Measurements from ENCODE around the gene CREB5. TPM values are rescaled to one million over a fixed set of nuclear protein-coding genes. Genes with fewer than 3 reads are reported as not detected.
A peak's percentile ranks its signal among the peaks of the same experiment; 100 is the strongest.

Gene CREB5
- total RNA-seq, 1 experiment from 2014 or later: 19.2 TPM

DNA sequence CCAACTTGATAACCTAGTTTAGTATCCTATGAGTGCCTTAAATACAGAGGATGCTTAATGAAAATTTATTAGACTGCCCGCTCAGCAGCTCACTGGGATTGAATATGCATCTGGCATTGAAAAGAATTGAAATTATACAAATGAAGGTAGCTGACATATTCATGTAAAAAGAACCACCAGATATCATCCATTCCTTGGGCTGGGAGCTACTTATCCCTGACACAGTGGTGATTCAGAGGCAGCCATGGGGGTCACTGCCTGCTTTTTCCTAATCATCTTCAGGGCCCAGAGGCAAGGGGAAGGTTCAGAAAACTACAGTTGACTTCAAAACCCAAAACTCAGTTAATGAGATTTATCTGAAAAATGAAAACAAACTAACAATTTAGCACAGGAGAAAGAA lies 424.9 kb downstream of the CREB5 start:
- H3K27ac Mint-ChIP-seq (ENCODE audit: unreplicated experiment): no peak overlapping the region
- CTCF ChIA-PET: interaction anchor here (0.8 kb wide), 1 partner anchor 12 kb away, joined by 3 read pairs; no protein-coding TSS in a partner anchor

DNA sequence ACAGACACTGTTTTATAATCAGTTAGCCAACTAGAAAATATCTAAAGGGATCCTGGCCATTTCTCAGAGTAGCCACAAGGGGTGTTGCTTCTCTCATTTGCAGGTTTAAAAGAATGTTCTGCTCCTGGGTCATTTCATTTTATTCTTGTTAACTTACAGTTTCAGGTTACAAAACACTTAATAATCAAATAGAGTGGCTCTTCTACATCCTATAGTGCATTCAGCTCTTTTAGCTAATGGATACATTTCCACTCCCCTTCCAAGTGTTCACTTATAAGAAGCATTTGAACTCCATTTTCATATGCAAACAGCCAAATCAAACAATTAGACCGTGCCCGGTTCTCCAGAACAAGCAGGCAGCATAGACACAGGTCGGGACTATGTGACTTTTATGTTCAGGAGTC lies 428.3 kb downstream of the CREB5 start:
- CTCF ChIA-PET: no interaction called here
- BruUV-seq (replicated peaks): no TSS peak

More for the DNA sequence above, 424.9 kb downstream of the CREB5 start:
- no peaks in the 10 kb centered on the region for H3K9me3 Mint-ChIP-seq (ENCODE audit: low read depth, unreplicated experiment)
- no TSS peak for BruUV-seq (replicated peaks)
- intact Hi-C loops (cut with micrococcal nuclease; ENCODE audit: unreplicated experiment): no loop called here
- no peaks in the 10 kb centered on the region for H3K36me3 Mint-ChIP-seq (ENCODE audit: insufficient read depth, unreplicated experiment)
- no peak for TF ChIP-seq CTCF (IDR thresholded peaks at IDR 0.05; ENCODE audit: unreplicated experiment)
- no peak for DNase-seq
- H3K4me1 Mint-ChIP-seq (ENCODE audit: low read depth, unreplicated experiment): peaks cover 4% of the 10 kb centered on the region
- H3K27me3 Mint-ChIP-seq (ENCODE audit: unreplicated experiment): peaks cover 5% of the 10 kb centered on the region
- H3K4me3 Mint-ChIP-seq (ENCODE audit: low read depth, unreplicated experiment): no peak overlapping the region

DNA sequence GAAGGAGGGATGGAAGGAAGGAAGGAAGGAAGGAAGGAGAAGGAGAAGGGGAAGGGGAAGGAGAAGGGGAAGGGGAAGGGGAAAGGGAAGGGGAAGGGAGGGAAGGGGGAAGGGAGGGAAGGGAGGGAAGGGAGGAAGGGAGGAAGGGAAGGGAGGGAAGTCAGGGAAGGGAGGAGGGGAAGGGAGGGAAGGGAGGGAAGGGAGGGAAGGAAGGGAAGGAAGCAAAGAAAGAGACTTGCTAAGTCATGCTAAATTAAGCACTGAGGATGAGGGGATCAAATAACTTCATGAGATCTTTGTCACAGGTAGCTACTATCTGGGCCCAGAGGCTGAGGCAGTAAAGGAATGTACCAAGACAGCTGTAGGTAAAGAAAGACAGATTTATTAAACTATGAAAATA lies 429.4 kb downstream of the CREB5 start:
- no peak for DNase-seq
- H3K27ac Mint-ChIP-seq (ENCODE audit: unreplicated experiment): no peak overlapping the region
- peaks cover 22% of the 10 kb centered on the region for H3K27me3 Mint-ChIP-seq (ENCODE audit: unreplicated experiment)
- H3K36me3 Mint-ChIP-seq (ENCODE audit: insufficient read depth, unreplicated experiment): no peaks in the 10 kb centered on the region
- H3K9me3 Mint-ChIP-seq (ENCODE audit: low read depth, unreplicated experiment): no peaks in the 10 kb centered on the region
- peaks cover 5% of the 10 kb centered on the region for H3K4me1 Mint-ChIP-seq (ENCODE audit: low read depth, unreplicated experiment)
- H3K4me3 Mint-ChIP-seq (ENCODE audit: low read depth, unreplicated experiment): no peak overlapping the region
- intact Hi-C loops (cut with micrococcal nuclease; ENCODE audit: unreplicated experiment): no loop called here
- BruUV-seq (replicated peaks): no TSS peak
- TF ChIP-seq CTCF (IDR thresholded peaks at IDR 0.05; ENCODE audit: unreplicated experiment): no peak
- CTCF ChIA-PET: interaction anchor here (0.8 to 1.2 kb wide), 2 partner anchors 105 to 510 kb away, joined by 3 to 4 read pairs; no protein-coding TSS in a partner anchor

More for the DNA sequence above, 428.3 kb downstream of the CREB5 start:
- intact Hi-C loops (cut with micrococcal nuclease; ENCODE audit: unreplicated experiment): no loop called here
- DNase-seq: no peak
- H3K9me3 Mint-ChIP-seq (ENCODE audit: low read depth, unreplicated experiment): no peaks in the 10 kb centered on the region
- H3K4me1 Mint-ChIP-seq (ENCODE audit: low read depth, unreplicated experiment): peaks cover 5% of the 10 kb centered on the region
- H3K27ac Mint-ChIP-seq (ENCODE audit: unreplicated experiment): no peak overlapping the region
- no peak overlapping the region for H3K4me3 Mint-ChIP-seq (ENCODE audit: low read depth, unreplicated experiment)
- TF ChIP-seq CTCF (IDR thresholded peaks at IDR 0.05; ENCODE audit: unreplicated experiment): peak; percentile 24
- H3K27me3 Mint-ChIP-seq (ENCODE audit: unreplicated experiment): peaks cover 22% of the 10 kb centered on the region
- no peaks in the 10 kb centered on the region for H3K36me3 Mint-ChIP-seq (ENCODE audit: insufficient read depth, unreplicated experiment)

DNA sequence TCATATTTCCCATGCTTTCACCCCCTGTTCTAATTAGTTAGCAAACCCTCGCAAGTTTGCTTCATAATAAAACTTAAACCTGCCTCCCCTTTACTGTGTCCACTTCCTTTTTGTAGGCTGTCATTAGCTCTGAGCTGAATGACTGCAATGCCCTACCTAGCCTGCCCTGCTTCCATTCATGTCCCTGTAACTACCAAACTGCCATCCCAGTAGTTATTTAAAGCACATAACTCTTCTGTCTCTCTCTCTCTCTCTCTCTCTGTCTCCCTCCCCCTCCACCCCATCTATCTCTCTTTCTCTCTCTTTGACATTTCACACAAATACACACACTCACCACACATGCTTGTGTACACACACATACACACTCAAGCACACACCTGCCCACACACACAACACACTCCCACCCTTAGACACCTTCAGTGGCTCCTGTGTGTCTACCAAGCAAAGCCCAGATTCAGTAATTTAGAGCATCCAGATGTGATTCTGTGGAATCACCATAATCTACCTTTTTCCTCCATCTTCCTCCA lies 430.5 kb downstream of the CREB5 start:
- TF ChIP-seq CTCF (IDR thresholded peaks at IDR 0.05; ENCODE audit: unreplicated experiment): no peak
- no peaks in the 10 kb centered on the region for H3K36me3 Mint-ChIP-seq (ENCODE audit: insufficient read depth, unreplicated experiment)
- CTCF ChIA-PET: interaction anchor here (1.2 kb wide), 1 partner anchor 106 kb away, joined by 4 read pairs; no protein-coding TSS in a partner anchor
- H3K9me3 Mint-ChIP-seq (ENCODE audit: low read depth, unreplicated experiment): no peaks in the 10 kb centered on the region
- no peak overlapping the region for H3K4me3 Mint-ChIP-seq (ENCODE audit: low read depth, unreplicated experiment)
- BruUV-seq (replicated peaks): no TSS peak
- intact Hi-C loops (cut with micrococcal nuclease; ENCODE audit: unreplicated experiment): no loop called here
- H3K27me3 Mint-ChIP-seq (ENCODE audit: unreplicated experiment): peaks cover 22% of the 10 kb centered on the region
- peaks cover 5% of the 10 kb centered on the region for H3K4me1 Mint-ChIP-seq (ENCODE audit: low read depth, unreplicated experiment)
- no peak for DNase-seq
- no peak overlapping the region for H3K27ac Mint-ChIP-seq (ENCODE audit: unreplicated experiment)

Data from Calu3 (cell line).